ENCODE data around the gene CLBA1.

DNA sequence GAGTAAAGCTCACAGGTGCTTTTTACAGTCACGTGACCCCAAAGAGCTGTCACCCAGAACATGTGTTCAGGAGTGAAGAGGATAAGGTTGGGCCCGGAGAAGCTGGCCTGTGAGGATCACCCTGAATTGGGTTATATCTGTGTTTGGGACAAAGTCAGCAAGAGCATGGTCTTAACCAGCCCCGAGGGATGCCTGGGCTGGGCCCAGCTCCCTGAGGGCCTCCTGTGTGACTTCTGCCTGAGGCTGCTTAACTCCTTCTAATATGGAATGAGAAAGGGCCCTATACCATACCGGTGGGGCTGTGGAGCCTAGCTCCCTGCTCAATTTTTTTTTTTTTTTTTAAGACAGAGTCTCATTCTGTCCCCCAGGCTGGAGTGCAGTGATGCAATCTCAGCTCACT lies 32.8 kb downstream of the CLBA1 start:
- TF ChIP-seq BHLHE40 (IDR thresholded peaks at IDR 0.05; ENCODE audit: borderline replicate concordance) (no peak), FOXA1 (IDR thresholded peaks at IDR 0.05) (no peak), HDGF (IDR thresholded peaks at IDR 0.05; ENCODE audit: borderline replicate concordance) (no peak), SUZ12 (IDR thresholded peaks at IDR 0.05) (no peak), CTBP1 (IDR thresholded peaks at IDR 0.05; ENCODE audit: borderline replicate concordance) (no peak)
